Tibial nerve (tissue), 3 donors: Measurements from ENCODE around the gene F7.

ENCODE experiments used
- POLR2A ChIP-seq, 2 donors: fragments of 450-650 bp; IDR thresholded peaks; one replicate each; pipeline ENCODE4 v1.6.1; 2017; ENCODE audit warnings: antibody characterized with exemption in 2 of 2, mild to moderate bottlenecking in 2 of 2, moderate library complexity in 2 of 2
- TF ChIP-seq, protein P1 (sequence below), 5 experiments: fragments of 200-600 bp in 3 of 5; fragments of 450-650 bp in 2 of 5; sonication (generic) in 3 of 5; IDR thresholded peaks; one replicate each; pipeline ENCODE4 v1.5.1; 2016 to 2019; ENCODE audit warnings: antibody characterized with exemption in 5 of 5, mild to moderate bottlenecking in 3 of 5, moderate library complexity in 2 of 5

- TF ChIP-seq, protein P1, sequence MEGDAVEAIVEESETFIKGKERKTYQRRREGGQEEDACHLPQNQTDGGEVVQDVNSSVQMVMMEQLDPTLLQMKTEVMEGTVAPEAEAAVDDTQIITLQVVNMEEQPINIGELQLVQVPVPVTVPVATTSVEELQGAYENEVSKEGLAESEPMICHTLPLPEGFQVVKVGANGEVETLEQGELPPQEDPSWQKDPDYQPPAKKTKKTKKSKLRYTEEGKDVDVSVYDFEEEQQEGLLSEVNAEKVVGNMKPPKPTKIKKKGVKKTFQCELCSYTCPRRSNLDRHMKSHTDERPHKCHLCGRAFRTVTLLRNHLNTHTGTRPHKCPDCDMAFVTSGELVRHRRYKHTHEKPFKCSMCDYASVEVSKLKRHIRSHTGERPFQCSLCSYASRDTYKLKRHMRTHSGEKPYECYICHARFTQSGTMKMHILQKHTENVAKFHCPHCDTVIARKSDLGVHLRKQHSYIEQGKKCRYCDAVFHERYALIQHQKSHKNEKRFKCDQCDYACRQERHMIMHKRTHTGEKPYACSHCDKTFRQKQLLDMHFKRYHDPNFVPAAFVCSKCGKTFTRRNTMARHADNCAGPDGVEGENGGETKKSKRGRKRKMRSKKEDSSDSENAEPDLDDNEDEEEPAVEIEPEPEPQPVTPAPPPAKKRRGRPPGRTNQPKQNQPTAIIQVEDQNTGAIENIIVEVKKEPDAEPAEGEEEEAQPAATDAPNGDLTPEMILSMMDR (IDR thresholded peaks at IDR 0.05): no peak
- no peak for TF ChIP-seq POLR2A (IDR thresholded peaks at IDR 0.05)
Observed at GRCh38 chr13:113144255-113144629, 38.7 kb downstream of the F7 start.
